ENCODE measurements around the gene TUBB3.

GRCh38 chr16:89902980-89903379, 20.2 kb upstream of the TUBB3 start:
- TF ChIP-seq ZFP3 (CRISPR knock-in tag; IDR thresholded peaks at IDR 0.05) = no peak
- TF ChIP-seq GLIS3 (CRISPR knock-in tag; IDR thresholded peaks at IDR 0.05) = no peak
- TF ChIP-seq OSR1 (CRISPR knock-in tag; IDR thresholded peaks at IDR 0.05) = no peak
- no peak for TF ChIP-seq RARB (CRISPR knock-in tag; IDR thresholded peaks at IDR 0.05)
- no peak for TF ChIP-seq CREB5 (CRISPR knock-in tag; IDR thresholded peaks at IDR 0.05; ENCODE audit: low read depth)
